GM12892 (cell line): ENCODE results near the gene MRFAP1L1.

Source experiments
- DNase-seq: peaks from one replicate; pipeline ENCODE4 v3.0.0; 2011; ENCODE audit not compliant: insufficient read length
- FAIRE-seq: peaks from 2 replicates; lab custom pipeline; 2011; peaks lifted over from hg19 to GRCh38; lab: Jason Lieb, UNC
- POLR2A ChIP-seq: IDR thresholded peaks from 2 replicates; pipeline ENCODE4 v1.6.1; 2011; ENCODE audit warnings: low read depth, low read length, control low read depth
- POLR2AphosphoS5 ChIP-seq: IDR thresholded peaks from 2 replicates; pipeline ENCODE4 v1.6.1; 2011; ENCODE audit warnings: low read depth, low read length, control low read depth
- TAF1 ChIP-seq: IDR thresholded peaks from 2 replicates; pipeline ENCODE4 v1.6.1; 2011; ENCODE audit warnings: low read depth, mild to moderate bottlenecking, control low read depth, low read length, borderline replicate concordance

Gene MRFAP1L1

GRCh38 chr4:6692379-6692778, 17.3 kb downstream of the MRFAP1L1 start:
- TF ChIP-seq POLR2AphosphoS5 (no peak), TAF1 (no peak), POLR2A (no peak)
- FAIRE-seq (no peak), DNase-seq (no peak)

GRCh38 chr4:6689506-6689960, 20.1 kb downstream of the MRFAP1L1 start:
- FAIRE-seq (no peak), DNase-seq (no peak)
- TF ChIP-seq TAF1 (no peak), POLR2A (no peak), POLR2AphosphoS5 (no peak)

- TF ChIP-seq POLR2AphosphoS5 (no peak), POLR2A (no peak), TAF1 (no peak)
- FAIRE-seq (no peak), DNase-seq (no peak)
These were observed 20.7 kb downstream of the MRFAP1L1 start for GRCh38 chr4:6688879-6689505.

- TF ChIP-seq POLR2AphosphoS5 (no peak), POLR2A (no peak), TAF1 (no peak)
- FAIRE-seq (no peak), DNase-seq (no peak)
These were observed 21.5 kb downstream of the MRFAP1L1 start for GRCh38 chr4:6687947-6688878.

- TF ChIP-seq POLR2A (no peak), POLR2AphosphoS5 (no peak), TAF1 (no peak)
- DNase-seq = no peak
- no peak for FAIRE-seq
These were observed 23.4 kb downstream of the MRFAP1L1 start for GRCh38 chr4:6686104-6686787.

- FAIRE-seq = no peak
- TF ChIP-seq POLR2AphosphoS5 (no peak), POLR2A (no peak), TAF1 (no peak)
- no peak for DNase-seq
These were observed 25.0 kb downstream of the MRFAP1L1 start for GRCh38 chr4:6684656-6685055.

- DNase-seq (no peak), FAIRE-seq (no peak)
- TF ChIP-seq POLR2AphosphoS5 (no peak), POLR2A (no peak), TAF1 (no peak)
These were observed 26.6 kb downstream of the MRFAP1L1 start for GRCh38 chr4:6682862-6683590.

GRCh38 chr4:6681191-6681590, 28.5 kb downstream of the MRFAP1L1 start:
- TF ChIP-seq POLR2AphosphoS5 = no peak
- no peak for TF ChIP-seq TAF1
- no peak for TF ChIP-seq POLR2A
- DNase-seq = no peak
- FAIRE-seq = no peak

- FAIRE-seq = no peak
- no peak for DNase-seq
These were observed 29.2 kb downstream of the MRFAP1L1 start for GRCh38 chr4:6680372-6681034.

GRCh38 chr4:6676722-6677558, 32.7 kb downstream of the MRFAP1L1 start:
- no peak for FAIRE-seq
- no peak for DNase-seq
- TF ChIP-seq TAF1 = no peak
- TF ChIP-seq POLR2A = no peak
- TF ChIP-seq POLR2AphosphoS5 = no peak

More at GRCh38 chr4:6680372-6681034, 29.2 kb downstream of the MRFAP1L1 start:
- TF ChIP-seq POLR2AphosphoS5 = no peak
- no peak for TF ChIP-seq TAF1
- no peak for TF ChIP-seq POLR2A
